ENCODE measurements around the gene CBX1. TPM values are rescaled to one million over a fixed set of nuclear protein-coding genes. Genes with fewer than 3 reads are reported as not detected.
"Not testable (repeated sequence)": the region's sequence is repeated elsewhere in the genome, so short reads cannot be mapped to it uniquely, and the experiment has no call there.

The CBX1 gene
- total RNA-seq, 1 experiment from 2014 or later = 157 TPM

GRCh38 chr17:48081858-48082257 lies 19.4 kb downstream of the CBX1 start:
- ATAC-seq (no peak), DNase-seq (ENCODE audit: low read depth, low spot score) (no peak)
- intact Hi-C loops (cut with micrococcal nuclease; ENCODE audit: unreplicated experiment) (loop anchor here (5.0 kb wide), 1 partner anchor 45 kb away; no protein-coding TSS in a partner anchor), in situ Hi-C loops (cut with HindIII; ENCODE audit: low pct_unique_long_range_greater_than_20kb, low sequenced_read_pairs) (no loop called here)
- POLR2A ChIA-PET = no interaction called here
- H3K4me3 ChIP-seq (ENCODE audit: low read depth in 2 of 2, low read length in 2 of 2) = no peak overlapping the region
- no peak for TF ChIP-seq SIN3A (IDR thresholded peaks at IDR 0.05; ENCODE audit: borderline replicate concordance, insufficient read depth, low read depth, low read length)
- no peak for TF ChIP-seq TCF7L2 (IDR thresholded peaks at IDR 0.05; ENCODE audit: low read depth, low read length)
- TF ChIP-seq, protein P1, sequence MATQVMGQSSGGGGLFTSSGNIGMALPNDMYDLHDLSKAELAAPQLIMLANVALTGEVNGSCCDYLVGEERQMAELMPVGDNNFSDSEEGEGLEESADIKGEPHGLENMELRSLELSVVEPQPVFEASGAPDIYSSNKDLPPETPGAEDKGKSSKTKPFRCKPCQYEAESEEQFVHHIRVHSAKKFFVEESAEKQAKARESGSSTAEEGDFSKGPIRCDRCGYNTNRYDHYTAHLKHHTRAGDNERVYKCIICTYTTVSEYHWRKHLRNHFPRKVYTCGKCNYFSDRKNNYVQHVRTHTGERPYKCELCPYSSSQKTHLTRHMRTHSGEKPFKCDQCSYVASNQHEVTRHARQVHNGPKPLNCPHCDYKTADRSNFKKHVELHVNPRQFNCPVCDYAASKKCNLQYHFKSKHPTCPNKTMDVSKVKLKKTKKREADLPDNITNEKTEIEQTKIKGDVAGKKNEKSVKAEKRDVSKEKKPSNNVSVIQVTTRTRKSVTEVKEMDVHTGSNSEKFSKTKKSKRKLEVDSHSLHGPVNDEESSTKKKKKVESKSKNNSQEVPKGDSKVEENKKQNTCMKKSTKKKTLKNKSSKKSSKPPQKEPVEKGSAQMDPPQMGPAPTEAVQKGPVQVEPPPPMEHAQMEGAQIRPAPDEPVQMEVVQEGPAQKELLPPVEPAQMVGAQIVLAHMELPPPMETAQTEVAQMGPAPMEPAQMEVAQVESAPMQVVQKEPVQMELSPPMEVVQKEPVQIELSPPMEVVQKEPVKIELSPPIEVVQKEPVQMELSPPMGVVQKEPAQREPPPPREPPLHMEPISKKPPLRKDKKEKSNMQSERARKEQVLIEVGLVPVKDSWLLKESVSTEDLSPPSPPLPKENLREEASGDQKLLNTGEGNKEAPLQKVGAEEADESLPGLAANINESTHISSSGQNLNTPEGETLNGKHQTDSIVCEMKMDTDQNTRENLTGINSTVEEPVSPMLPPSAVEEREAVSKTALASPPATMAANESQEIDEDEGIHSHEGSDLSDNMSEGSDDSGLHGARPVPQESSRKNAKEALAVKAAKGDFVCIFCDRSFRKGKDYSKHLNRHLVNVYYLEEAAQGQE (IDR thresholded peaks at IDR 0.05; ENCODE audit: insufficient read depth in 1 of 2, low read depth in 2 of 2, low read length in 1 of 2) = no peak
- no peak for TF ChIP-seq POLR2AphosphoS5 (IDR thresholded peaks at IDR 0.05; ENCODE audit: low read depth, low read length)
- TF ChIP-seq CTCF (IDR thresholded peaks at IDR 0.05) = no peak
- H3K4me1 ChIP-seq (ENCODE audit: control insufficient read depth, insufficient read depth, low read length) = peaks cover 14% of the 10 kb centered on the region; the same call in 1 of the 2 replicates
- no peak overlapping the region for H3K27ac ChIP-seq (ENCODE audit: low read length)
- no peaks in the 10 kb centered on the region for H3K27me3 ChIP-seq (ENCODE audit: control insufficient read depth, insufficient read depth, low read length)
- CTCF ChIA-PET = interaction anchor here (0.6 to 0.7 kb wide), 2 partner anchors 25 to 452 kb away, joined by 3 read pairs; partner anchors contain the start of gene SNX11
- no TSS peak for BruUV-seq (replicated peaks)
- no peaks in the 10 kb centered on the region for H3K36me3 ChIP-seq (ENCODE audit: control insufficient read depth, insufficient read depth, low read length)
- no peaks in the 10 kb centered on the region for H3K9me3 ChIP-seq (ENCODE audit: control insufficient read depth, insufficient read depth, low read depth, low read length)

GRCh38 chr17:48077152-48077551 lies 24.1 kb downstream of the CBX1 start:
- in situ Hi-C loops (cut with HindIII; ENCODE audit: low pct_unique_long_range_greater_than_20kb, low sequenced_read_pairs) = not testable (repeated sequence)
- H3K36me3 ChIP-seq (ENCODE audit: control insufficient read depth, insufficient read depth, low read length) = peaks cover 12% of the 10 kb centered on the region

More at GRCh38 chr17:48077152-48077551, 24.1 kb downstream of the CBX1 start:
- POLR2A ChIA-PET; H3K9me3 ChIP-seq (ENCODE audit: control insufficient read depth, insufficient read depth, low read depth, low read length); H3K4me3 ChIP-seq (ENCODE audit: low read depth in 2 of 2, low read length in 2 of 2); H3K4me1 ChIP-seq (ENCODE audit: control insufficient read depth, insufficient read depth, low read length); H3K27ac ChIP-seq (ENCODE audit: low read length); intact Hi-C loops (cut with micrococcal nuclease; ENCODE audit: unreplicated experiment); H3K27me3 ChIP-seq (ENCODE audit: control insufficient read depth, insufficient read depth, low read length); DNase-seq (ENCODE audit: low read depth, low spot score); ATAC-seq; BruUV-seq (replicated peaks): not testable (repeated sequence)
- CTCF ChIA-PET = interaction anchor here (0.7 kb wide), 1 partner anchor 31 kb away, joined by 6 read pairs; no protein-coding TSS in a partner anchor
